H1 (cell line): ENCODE data around the gene KSR2. TPM values are rescaled to one million over a fixed set of nuclear protein-coding genes. Genes with fewer than 3 reads are reported as not detected.

Source experiments
- YY1 ChIP-seq: IDR thresholded peaks from 2 replicates; pipeline ENCODE4 v1.6.1; 2011; ENCODE audit warnings: low read depth, mild to moderate bottlenecking, low read length
- polyA plus RNA-seq, 7 experiments: library from polyadenylated mRNA; depleted of rRNA in 3 of 7; stranded (reverse) in 5 of 7; unstranded in 2 of 7; fragments of >200 nt in 5 of 7; fragments of 200-250 nt in 2 of 7; gene quantifications; 1 replicate in 5 of 7; 2 replicates in 1 of 7; 4 replicates in 1 of 7; pipeline versions ENCODE4 v1.2.1 to v1.2.3, GENCODE V29; 2011 to 2013; ENCODE audit warnings: missing spikeins in 2 of 7, mixed read lengths in 2 of 7
- total RNA-seq: library from RNA; stranded (reverse); fragmentation: NEBNext Ultra II Directional; extraction: Animal tissue kit (Norgen Biotek cat#: 25700); gene quantifications from 2 replicates; pipeline ENCODE4 v1.2.1, GENCODE V29; 2021

KSR2 gene
- total and polyA plus RNA-seq, 2 of the 8 experiments (the other 6 are each of a cell fraction or from before 2014, with no cell fraction given), result 0.74 to 2.2 TPM

GRCh38 chr12:117727301-117727700 is 241.5 kb downstream of the KSR2 start (continued):
- TF ChIP-seq YY1, result no peak
- TF ChIP-seq, all 59 proteins: peak for 0
